HG03159 (cell line): ENCODE results near the gene BEND7.
"Not testable (repeated sequence)": the region's sequence is repeated elsewhere in the genome, so short reads cannot be mapped to it uniquely, and the experiment has no call there.

Experiments used
- ATAC-seq: cut with Tn5 transposase; IDR thresholded peaks from one replicate; pipeline ENCODE4 v1.9.1; 2021; ENCODE audit warnings: mild to moderate bottlenecking, moderate library complexity; ENCODE audit not compliant: unreplicated experiment

BEND7 gene

GRCh38 chr10:13427943-13428342 is 100.9 kb downstream of the BEND7 start:
- ATAC-seq, result not testable (repeated sequence)

DNA sequence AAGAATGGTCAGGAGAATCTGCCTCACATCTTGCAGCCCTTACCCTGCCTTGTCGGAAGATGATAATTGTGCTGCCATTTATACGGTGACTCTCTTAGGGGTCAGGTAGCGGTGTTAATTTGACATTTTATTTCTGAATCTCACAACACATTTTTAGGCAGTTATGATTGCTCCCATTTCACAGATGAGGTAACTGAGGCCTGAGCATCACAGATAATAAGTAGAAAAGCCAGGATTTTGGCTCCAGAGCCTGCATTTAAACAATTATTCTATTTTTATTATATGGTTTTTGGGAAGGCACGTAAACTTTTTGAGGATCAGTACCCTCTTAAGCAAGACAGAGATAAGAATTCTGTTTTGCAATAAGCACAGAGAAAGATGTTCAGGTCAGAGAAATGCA is 103.4 kb downstream of the BEND7 start:
- ATAC-seq, result no peak

DNA sequence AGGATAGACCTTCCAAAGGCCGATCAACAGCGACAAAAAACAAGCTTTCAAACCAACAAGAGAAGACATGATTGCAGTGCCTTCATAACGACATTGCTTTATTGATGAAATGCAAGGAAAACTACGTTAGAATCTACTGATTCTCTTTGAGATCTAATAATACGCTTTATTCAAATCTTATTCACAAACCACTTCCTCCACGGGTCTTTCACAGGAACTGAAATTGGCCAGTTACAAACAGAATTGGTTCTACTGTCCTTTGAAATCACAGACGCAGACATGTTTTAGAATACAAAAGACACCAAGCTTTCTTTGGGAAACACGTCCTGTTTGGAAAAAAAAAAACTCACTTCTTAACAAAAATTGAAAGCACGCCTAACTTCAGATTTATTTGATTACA is 106.0 kb downstream of the BEND7 start:
- no peak for ATAC-seq

- no peak for ATAC-seq
Measured at GRCh38 chr10:13421382-13421917, 107.4 kb downstream of the BEND7 start.

GRCh38 chr10:13420532-13421307 is 108.1 kb downstream of the BEND7 start:
- ATAC-seq, result no peak

GRCh38 chr10:13417459-13418126 is 111.2 kb downstream of the BEND7 start:
- no peak for ATAC-seq

DNA sequence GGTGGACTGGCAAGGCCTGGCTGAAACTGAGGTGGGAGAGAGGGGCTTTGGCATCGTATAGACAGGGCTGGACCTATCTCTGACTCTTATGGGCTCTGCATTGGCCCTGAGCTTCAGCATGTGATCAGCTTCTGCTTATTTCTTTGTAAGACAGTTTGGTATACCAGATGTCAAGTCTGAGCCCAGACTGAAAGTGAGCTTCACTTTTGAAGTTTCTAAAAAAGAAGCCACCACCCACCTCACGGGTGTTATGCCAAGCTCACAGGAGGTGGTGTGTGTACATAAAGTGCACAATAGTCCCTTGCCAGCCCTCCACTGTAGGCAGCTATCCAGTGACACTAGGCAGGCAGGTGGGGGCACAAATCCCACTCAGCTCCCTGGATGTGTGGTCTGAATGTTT is 112.1 kb downstream of the BEND7 start:
- no peak for ATAC-seq

DNA sequence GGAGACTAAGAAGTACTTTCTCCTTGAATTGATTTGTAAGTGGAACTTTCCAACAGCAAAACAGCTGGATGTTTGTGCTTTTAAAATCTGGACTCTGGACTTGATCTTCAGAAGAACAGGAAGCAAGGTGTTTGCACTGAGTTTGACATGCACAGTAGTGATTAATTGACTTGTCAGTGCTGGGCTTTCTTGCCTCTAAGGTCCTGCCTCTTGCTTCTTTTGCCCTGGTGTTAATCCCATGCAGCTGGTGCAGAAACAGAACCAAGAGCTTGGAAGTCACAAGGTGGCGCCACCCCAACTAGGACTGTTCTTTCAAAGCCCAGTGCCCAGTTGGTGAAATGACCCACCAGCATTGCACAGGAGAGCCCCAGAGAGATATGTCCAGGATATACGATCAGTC is 114.0 kb downstream of the BEND7 start:
- ATAC-seq, result no peak

DNA sequence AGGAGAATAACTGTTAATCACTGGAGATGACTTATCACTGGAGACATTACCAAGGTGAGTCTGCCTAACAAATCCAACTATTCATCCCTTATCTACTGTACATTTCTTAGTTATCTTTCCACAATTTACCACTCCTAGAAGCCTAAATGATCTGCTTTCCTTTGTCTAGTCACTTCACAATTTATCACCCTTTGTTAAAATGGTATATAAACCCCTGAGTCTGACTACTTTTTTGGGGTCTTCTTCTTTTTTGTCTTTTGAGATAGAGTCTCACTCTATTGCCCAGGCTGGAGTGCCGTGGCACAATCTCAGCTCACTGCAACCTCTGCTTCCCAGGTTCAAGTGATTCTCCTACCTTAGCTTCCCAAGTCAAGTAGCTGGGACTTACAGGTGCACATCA is 114.7 kb downstream of the BEND7 start:
- no peak for ATAC-seq

GRCh38 chr10:13412894-13413293 is 115.9 kb downstream of the BEND7 start:
- no peak for ATAC-seq

DNA sequence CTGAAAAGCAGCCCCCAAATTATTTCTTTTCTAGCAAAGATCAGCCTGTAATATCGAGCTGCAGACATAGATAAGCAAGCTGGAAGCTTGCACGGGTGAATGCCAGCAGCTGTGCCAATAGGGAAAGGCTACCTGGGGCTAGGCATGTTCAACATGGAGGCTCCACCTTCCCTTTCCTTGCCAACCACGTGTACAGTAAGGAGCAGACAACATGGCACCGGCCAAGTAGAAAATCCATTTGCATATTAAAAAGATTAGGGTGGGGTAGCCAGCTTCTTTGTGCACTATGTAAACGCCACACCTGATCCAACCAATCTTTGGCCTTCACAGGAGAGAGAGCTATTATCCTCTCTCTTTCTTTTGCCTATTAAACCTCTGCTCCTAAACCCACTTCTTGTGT is 124.0 kb downstream of the BEND7 start:
- ATAC-seq, result no peak

GRCh38 chr10:13404305-13404759 is 124.5 kb downstream of the BEND7 start:
- ATAC-seq, result no peak

GRCh38 chr10:13403426-13403825 is 125.4 kb downstream of the BEND7 start:
- ATAC-seq, result not testable (repeated sequence)

DNA sequence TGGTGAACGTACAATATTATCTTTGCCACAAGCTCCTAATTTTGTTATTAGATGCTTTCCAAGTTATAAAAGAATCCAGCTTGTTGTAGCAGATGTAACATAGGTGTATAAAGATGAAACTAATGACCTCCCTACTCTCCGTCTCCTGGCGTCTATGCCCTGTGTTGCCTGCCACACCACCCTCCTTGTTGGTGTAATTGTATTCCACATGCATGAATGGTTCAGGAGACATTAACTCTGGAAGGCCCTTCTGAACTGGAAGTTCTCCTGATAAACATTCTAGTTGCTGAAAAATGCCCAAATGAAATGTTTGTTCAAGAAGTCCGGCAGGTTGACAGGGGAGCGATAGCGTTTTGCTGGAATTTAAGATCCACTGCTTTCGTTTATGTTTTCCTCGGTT is 126.8 kb downstream of the BEND7 start:
- no peak for ATAC-seq

DNA sequence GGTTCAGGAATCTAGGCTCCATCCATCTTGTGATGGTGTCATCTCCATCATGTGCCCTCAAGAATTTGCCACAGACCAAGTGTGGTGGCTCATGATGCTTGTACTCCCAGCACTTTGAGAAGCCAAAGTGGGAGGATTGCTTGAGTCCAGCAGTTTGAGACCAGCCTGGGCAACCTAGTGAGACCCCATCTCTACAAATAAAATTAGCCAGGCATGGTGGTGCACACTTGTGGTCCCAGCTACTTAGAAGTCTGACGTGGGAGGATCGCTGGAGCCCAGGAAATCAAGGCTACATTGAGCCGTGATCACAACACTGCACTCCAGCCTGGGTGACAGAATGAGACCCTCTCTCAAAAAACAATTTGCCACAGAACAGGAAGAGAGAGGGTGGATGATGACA is 127.7 kb downstream of the BEND7 start:
- no peak for ATAC-seq

GRCh38 chr10:13400196-13400965 is 128.4 kb downstream of the BEND7 start:
- no peak for ATAC-seq

DNA sequence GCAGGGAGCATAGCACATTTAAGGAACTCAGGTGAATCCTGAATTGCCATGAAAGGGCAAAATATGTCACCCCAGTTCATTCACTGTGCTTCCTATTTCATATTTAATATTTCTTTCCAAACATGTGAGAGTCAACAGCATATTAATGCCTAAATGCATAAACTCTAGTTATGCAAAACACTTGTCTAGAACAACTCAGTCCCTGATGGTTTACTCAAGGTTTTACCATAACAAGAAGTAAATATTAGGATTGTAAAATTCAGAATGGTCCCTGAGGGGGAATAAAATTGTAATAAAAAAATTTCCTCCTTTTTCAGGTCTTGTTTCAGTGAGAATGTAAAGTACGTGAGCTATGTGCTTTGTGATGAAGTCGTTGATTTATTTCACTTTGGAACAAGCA is 129.1 kb downstream of the BEND7 start:
- ATAC-seq, result no peak

- ATAC-seq, result no peak
Measured at GRCh38 chr10:13399236-13399635, 129.6 kb downstream of the BEND7 start.

DNA sequence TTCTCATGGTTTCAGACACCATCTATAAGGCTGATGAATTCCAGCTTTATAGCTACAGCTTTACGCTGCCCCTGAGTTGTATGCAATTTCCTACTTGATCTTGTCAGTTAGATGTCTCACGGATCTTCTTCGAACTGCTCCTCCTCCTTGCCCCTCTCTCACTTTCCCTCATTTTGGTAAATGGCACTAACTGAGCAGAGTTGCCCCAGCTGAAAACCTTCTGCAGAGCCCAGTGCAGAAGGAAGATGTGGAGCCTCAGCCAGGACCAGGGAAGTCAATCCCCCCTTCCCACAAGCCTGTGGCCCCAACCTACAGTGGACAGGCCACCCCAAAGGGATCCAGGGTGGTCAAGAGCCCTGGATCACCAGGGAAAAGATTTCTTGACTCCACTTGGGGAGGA is 131.8 kb downstream of the BEND7 start:
- no peak for ATAC-seq

GRCh38 chr10:13396369-13396768 is 132.4 kb downstream of the BEND7 start:
- ATAC-seq, result no peak

DNA sequence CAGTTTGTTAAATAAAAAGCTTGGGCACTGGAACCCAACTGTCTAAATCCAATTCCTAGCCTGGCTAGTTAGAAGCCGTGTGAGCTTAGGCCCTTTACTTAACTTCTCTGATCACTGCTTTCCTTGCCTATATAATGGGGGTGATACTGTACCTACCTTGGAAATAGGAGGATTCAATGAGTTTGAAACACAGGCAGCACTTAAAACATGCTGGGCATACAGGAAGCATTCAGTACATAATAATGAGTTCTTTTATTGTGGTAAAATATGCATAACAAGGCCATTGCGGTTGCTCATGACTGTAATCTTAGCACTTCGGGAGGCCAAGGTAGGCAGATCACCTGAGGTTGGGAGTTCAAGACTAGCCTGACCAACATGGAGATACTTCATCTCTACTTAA is 133.3 kb downstream of the BEND7 start:
- no peak for ATAC-seq
